Measurements from ENCODE around the gene MAGEA8.
A peak's percentile ranks its signal among the peaks of the same experiment; 100 is the strongest.
"Not testable (repeated sequence)": the region's sequence is repeated elsewhere in the genome, so short reads cannot be mapped to it uniquely, and the experiment has no call there.

MAGEA8 gene

DNA sequence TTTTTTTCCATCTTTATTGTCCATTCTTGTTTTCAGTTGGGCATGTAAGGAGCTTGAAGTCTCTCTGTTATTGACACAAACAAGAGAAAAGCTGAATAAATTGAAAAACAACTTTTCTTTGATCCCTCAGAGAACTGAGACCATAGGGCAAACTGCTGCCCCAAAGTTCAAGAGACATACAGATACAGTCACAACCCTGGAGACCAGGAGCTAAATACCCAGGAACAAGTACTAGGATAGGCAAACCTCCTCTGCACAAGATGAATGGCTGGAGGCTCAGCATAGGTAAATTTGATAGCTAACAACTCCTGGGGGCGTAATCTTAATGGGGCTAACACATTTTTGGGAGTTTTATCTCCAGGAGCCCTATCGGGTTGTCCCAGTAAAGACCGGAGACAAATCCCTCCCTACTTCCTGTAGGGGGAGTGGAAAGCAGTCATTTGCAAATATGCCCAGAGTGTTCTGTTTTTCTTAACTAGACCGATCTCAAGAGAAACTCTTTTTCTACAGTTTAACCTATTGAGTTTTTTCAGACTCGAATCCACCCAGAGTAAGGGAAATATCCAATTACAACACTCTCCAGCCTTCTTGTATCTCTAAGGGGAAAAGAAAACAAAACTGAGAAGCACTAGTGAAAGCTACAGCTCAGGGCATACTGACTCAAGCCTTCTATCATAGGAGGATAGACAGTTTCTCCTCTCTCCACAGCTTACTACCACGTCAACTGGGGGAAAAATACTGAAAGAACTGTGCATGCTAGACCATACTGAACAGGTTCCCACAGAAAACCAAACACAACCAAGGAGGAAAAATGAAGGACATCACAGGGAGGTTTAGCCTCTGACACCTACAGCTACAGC is 23.1 kb downstream of the MAGEA8 start:
- DNase-seq (ENCODE audit: low spot score): peak; percentile 27

GRCh38 chrX:149908308-149908707 is 27.3 kb downstream of the MAGEA8 start:
- DNase-seq (ENCODE audit: low spot score): no peak

GRCh38 chrX:149908727-149909126 is 27.7 kb downstream of the MAGEA8 start:
- no peak for DNase-seq (ENCODE audit: low spot score)

DNA sequence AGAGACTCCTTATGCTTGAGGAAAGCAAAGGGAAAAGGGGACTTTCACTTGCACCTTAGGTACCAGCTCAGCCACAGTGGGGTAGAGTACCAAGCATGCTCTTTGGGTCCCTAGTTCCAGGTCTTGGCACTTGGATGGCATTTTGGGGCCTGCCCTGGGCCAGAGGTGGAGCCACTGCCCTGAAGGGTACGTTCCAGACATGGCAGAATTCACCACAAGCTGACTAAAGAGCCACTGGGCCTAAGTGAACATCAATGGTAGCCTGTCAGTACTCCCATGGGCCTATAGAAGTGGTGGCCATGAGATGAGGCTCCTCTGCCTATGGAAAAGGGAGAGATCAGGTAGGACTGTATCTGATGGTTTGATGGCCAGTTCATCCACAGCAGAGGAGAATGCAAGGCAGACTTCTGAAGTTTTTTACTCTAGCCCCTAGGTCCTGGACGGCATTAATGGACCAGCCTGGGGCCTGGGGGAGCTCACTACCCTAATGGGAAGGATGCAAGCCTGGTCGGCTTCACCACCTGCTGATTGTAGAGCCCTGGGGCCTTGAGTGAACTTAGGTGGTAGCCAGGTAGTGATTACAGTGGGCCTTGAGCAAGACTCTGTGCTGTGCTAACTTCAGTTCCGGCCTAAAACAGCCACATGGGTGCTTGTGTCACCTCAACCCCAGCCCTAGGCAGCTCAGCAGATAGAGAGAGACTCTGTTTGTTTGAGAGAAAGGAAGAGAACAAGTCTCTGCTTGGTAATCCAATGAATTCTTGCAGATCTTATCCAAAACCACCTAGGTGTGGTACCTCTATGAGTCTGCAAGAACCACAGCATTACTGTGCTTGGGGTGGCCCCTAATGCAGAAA is 28.6 kb downstream of the MAGEA8 start:
- DNase-seq (ENCODE audit: low spot score): no peak

- DNase-seq (ENCODE audit: low spot score): no peak
Observed at GRCh38 chrX:149910178-149910695, 29.3 kb downstream of the MAGEA8 start.

GRCh38 chrX:149916745-149917392 is 35.9 kb downstream of the MAGEA8 start:
- DNase-seq (ENCODE audit: low spot score): no peak

GRCh38 chrX:149923836-149924235 is 42.9 kb downstream of the MAGEA8 start:
- not testable (repeated sequence) for DNase-seq (ENCODE audit: low spot score)

- not testable (repeated sequence) for DNase-seq (ENCODE audit: low spot score)
Observed at GRCh38 chrX:149924434-149924833, 43.5 kb downstream of the MAGEA8 start.

- DNase-seq (ENCODE audit: low spot score): not testable (repeated sequence)
Observed at GRCh38 chrX:149927245-149927963, 46.4 kb downstream of the MAGEA8 start.

- DNase-seq (ENCODE audit: low spot score): not testable (repeated sequence)
Observed at GRCh38 chrX:149927964-149928258, 46.9 kb downstream of the MAGEA8 start.

DNA sequence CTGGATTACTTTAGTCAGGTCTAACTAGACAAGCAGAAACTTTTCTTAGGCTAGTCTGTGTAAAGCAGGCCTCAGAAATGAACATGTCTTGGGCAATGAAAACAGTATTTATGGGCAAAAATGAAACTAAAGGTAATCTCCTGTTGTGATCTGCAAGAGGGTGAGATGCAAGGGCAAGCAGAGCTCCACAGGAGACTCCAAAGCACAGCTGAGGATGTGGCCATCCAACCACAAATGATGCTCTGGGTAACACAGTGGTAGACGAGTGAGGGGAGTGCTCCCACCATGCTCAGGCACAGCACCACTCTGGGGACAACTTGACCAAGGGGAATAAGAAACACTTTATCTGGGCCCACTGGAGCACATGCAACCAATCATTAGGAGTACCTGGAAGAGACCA is 47.7 kb downstream of the MAGEA8 start:
- DNase-seq (ENCODE audit: low spot score): not testable (repeated sequence)

DNA sequence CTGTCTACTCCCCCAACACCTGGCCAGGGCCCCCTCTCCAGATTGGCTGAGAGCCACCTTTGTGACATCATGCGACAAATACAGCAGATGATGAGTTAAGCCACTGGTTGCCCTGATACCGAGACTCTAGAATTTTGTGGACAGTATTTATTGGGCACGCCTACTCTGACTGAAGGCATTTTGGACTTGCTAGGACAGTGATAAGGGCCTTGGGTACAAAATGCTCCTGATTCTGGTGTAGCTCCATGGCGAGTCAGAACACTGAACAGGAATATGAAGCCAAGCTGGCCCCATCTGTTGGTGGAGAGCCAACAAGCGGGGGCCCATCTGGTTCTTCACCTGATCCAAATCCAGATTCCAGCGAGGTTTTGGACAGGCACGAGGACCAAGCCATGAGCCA is 48.4 kb downstream of the MAGEA8 start, which contains the start of gene HSFX4:
Gene HSFX4, plus strand, starts transcription at position 174 of the 400 bp plus-strand sequence. Its CDS starts 72 bp downstream, at position 246.
- DNase-seq (ENCODE audit: low spot score): not testable (repeated sequence)

GRCh38 chrX:149931355-149931754 is 50.4 kb downstream of the MAGEA8 start:
- not testable (repeated sequence) for DNase-seq (ENCODE audit: low spot score)

DNA sequence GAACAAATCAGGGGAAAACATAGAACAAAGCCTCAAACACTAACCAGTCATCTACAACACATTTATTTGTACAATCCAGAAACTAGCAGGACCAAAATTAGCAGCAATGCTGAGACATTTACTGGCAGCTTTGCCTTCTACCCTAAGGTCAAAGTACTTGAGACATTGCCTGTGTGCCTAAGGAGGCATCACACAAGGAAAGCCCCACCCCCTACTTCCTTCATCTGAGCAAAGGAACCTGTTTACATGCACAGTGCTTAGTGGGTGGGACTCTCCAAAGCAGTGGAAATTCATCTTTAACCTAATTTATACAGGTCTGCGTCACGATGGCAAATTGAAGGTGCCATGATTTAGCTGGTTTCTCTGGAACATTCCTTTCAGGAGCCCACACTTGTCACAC is 51.2 kb downstream of the MAGEA8 start:
- not testable (repeated sequence) for DNase-seq (ENCODE audit: low spot score)

DNA sequence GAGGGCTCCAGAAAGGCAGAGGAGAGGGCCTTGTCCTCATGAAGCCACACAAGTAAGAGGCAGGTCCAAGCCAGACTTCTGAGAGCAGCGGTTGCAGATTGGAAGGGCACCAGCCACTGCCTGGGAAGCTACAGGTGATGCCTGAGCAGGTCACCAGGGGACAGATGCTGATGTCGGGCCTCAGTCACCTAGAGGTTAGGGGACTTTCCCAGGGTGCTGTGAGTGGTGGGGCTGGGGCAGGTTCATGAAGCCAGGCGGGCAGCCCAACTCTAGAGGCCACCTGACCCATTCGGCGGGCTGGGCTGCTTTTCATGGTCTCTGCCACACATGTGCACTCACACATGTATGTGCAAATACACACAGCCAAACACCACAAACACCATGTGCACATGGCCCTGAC is 52.0 kb downstream of the MAGEA8 start:
- DNase-seq (ENCODE audit: low spot score): not testable (repeated sequence)

DNA sequence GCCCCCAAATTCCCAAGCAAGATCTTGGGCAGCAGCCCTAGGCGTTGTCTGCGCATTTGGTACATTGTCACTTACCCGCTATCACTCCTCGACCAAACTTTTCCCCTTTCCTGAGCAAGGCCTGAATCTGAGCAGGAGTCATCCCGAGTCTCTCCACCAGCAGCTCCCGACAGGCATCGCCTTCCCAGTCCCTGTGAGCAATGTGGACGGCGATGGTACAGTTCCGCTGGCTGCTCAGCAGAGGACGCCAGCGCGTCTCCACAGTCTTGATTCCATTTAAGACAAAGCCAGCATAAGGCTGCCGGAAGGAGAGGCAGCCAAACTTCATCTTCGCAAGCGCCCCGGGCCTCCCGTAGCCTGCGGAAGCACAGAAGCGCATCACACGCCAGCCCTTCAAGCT is 52.6 kb downstream of the MAGEA8 start:
- not testable (repeated sequence) for DNase-seq (ENCODE audit: low spot score)
